CD4-positive, alpha-beta T cell (primary cell): ENCODE results near the gene BABAM2. TPM values are rescaled to one million over a fixed set of nuclear protein-coding genes. Genes with fewer than 3 reads are reported as not detected.
A peak's percentile ranks its signal among the peaks of the same experiment; 100 is the strongest.
"Not testable (repeated sequence)": the region's sequence is repeated elsewhere in the genome, so short reads cannot be mapped to it uniquely, and the experiment has no call there.

ENCODE experiments used
- ATAC-seq: fragments of 200-7000 bp; cut with Tn5 transposase; one replicate; pipeline ENCODE4 v1.10.0; 2022; ENCODE audit warnings: mild to moderate bottlenecking; ENCODE audit not compliant: poor library complexity
- CTCF ChIA-PET: fragments of 350-600 bp; sonication (Branson Sonifier 250); formaldehyde crosslinking; loops from one replicate; lab custom pipeline; 2021; ENCODE audit warnings: antibody characterized with exemption, inconsistent platforms; lab: Charles Lee
- POLR2A ChIA-PET: fragments of 350-600 bp; sonication (Branson Sonifier 250); formaldehyde crosslinking; loops from one replicate; lab custom pipeline; 2021; ENCODE audit warnings: antibody characterized with exemption, inconsistent platforms; lab: Charles Lee
- DNase-seq, 14 experiments: peaks; one replicate each; pipeline ENCODE4 v3.0.0-alpha.2; 2013 to 2020; ENCODE audit warnings: mixed read lengths in 2 of 14
- H3K27ac ChIP-seq, 2 donors: one replicate each; pipeline versions ENCODE4 v1.5.1 to v1.7.0; 2013; ENCODE audit warnings: low read length in 2 of 2, low read depth in 1 of 2, mild to moderate bottlenecking in 1 of 2
- H3K27me3 ChIP-seq, 2 experiments: 1 replicate in 1 of 2; 2 replicates in 1 of 2; pipeline versions ENCODE4 v1.6.1 to v1.7.0; 2013; ENCODE audit warnings: low read length in 2 of 2, control low read depth in 1 of 2, mild to moderate bottlenecking in 1 of 2, moderate library complexity in 1 of 2; ENCODE audit not compliant: insufficient read depth in 2 of 2, control insufficient read depth in 1 of 2
- H3K36me3 ChIP-seq: one replicate; pipeline ENCODE4 v1.6.1; 2013; ENCODE audit warnings: low read length, control low read depth; ENCODE audit not compliant: insufficient read depth
- H3K4me1 ChIP-seq: one replicate; pipeline ENCODE4 v1.6.1; 2013; ENCODE audit warnings: low read length, control low read depth; ENCODE audit not compliant: insufficient read depth
- H3K4me3 ChIP-seq: one replicate; pipeline ENCODE4 v1.5.1; 2013; ENCODE audit warnings: mild to moderate bottlenecking, low read length, moderate library complexity
- H3K9me3 ChIP-seq, 2 experiments: 1 replicate in 1 of 2; 2 replicates in 1 of 2; pipeline versions ENCODE4 v1.6.1 to v1.7.0; 2013; ENCODE audit warnings: low read length in 2 of 2, mild to moderate bottlenecking in 2 of 2, control low read depth in 1 of 2, moderate library complexity in 1 of 2; ENCODE audit not compliant: control insufficient read depth in 1 of 2, insufficient read depth in 1 of 2
- H3K27ac Mint-ChIP-seq: one replicate; pipeline ENCODE4 v1.8.0; 2020; ENCODE audit warnings: mixed read lengths
- H3K27me3 Mint-ChIP-seq: one replicate; pipeline ENCODE4 v1.8.0; 2021; ENCODE audit warnings: mixed read lengths
- H3K36me3 Mint-ChIP-seq: one replicate; pipeline ENCODE4 v1.8.0; 2021; ENCODE audit warnings: low read depth, mixed read lengths
- H3K4me1 Mint-ChIP-seq: one replicate; pipeline ENCODE4 v1.8.0; 2021; ENCODE audit warnings: low read depth, mixed read lengths
- H3K4me3 Mint-ChIP-seq: one replicate; pipeline ENCODE4 v1.8.0; 2020; ENCODE audit warnings: mild to moderate bottlenecking, mixed read lengths
- H3K9me3 Mint-ChIP-seq: one replicate; pipeline ENCODE4 v1.8.0; 2020; ENCODE audit warnings: mixed read lengths
- CTCF ChIP-seq: fragments of 200-600 bp; IDR thresholded peaks from one replicate; pipeline ENCODE4 v1.8.0; 2022; ENCODE audit warnings: antibody characterized with exemption, mild to moderate bottlenecking
- intact Hi-C, 2 experiments: fragments of 100-400 bp; cut with DNase I in 1 of 2; cut with micrococcal nuclease in 1 of 2; formaldehyde crosslinking; loops; one replicate each; pipeline versions ENCODE4 v1.15.1 to v1.9.0; 2023 to 2025; cut with DNase I, micrococcal nuclease
- total RNA-seq, 174 experiments: library from RNA in 2 of 174; stranded (reverse) in 2 of 174; gene quantifications; one replicate each; pipeline ENCODE4 v1.2.3 and lab custom pipeline; 2021 to 2026

The BABAM2 gene
- total RNA-seq, 2 experiments from 2014 or later: 29.2 to 32.8 TPM

GRCh38 chr2:27967076-27967475, 76.5 kb downstream of the BABAM2 start:
- ChIA-PET CTCF (no interaction called here), POLR2A (interaction anchor here (1.2 kb wide), 1 partner anchor 15 kb away, joined by 4 read pairs; no protein-coding TSS in a partner anchor)
- intact Hi-C loops: loop anchor here in 1 of 2 experiments (5.0 kb wide), 1 partner anchor 75 kb away; the partner anchor contains the start of genes BABAM2 and RBKS
- ATAC-seq (no peak), DNase-seq (no peak)
- peaks cover 6 to 9% of the 10 kb centered on the region in 2 experiments for H3K9me3 ChIP-seq
- no peak overlapping the region for H3K4me3 Mint-ChIP-seq
- H3K4me3 ChIP-seq: no peak overlapping the region
- H3K27ac Mint-ChIP-seq: peak overlapping the region; percentile 65
- no peaks in the 10 kb centered on the region for H3K27me3 Mint-ChIP-seq
- no peaks in the 10 kb centered on the region for H3K36me3 ChIP-seq
- H3K36me3 Mint-ChIP-seq: peaks cover 37% of the 10 kb centered on the region
- TF ChIP-seq CTCF: no peak
- no peaks in the 10 kb centered on the region for H3K27me3 ChIP-seq
- no peak overlapping the region for H3K27ac ChIP-seq
- H3K4me1 ChIP-seq: peaks cover 5% of the 10 kb centered on the region
- H3K4me1 Mint-ChIP-seq: peaks cover 46% of the 10 kb centered on the region
- peaks cover 14% of the 10 kb centered on the region for H3K9me3 Mint-ChIP-seq

- H3K36me3 ChIP-seq, CTCF ChIA-PET, H3K27me3 Mint-ChIP-seq, H3K4me3 ChIP-seq, H3K27ac ChIP-seq, POLR2A ChIA-PET, DNase-seq, H3K4me3 Mint-ChIP-seq, H3K9me3 ChIP-seq, ATAC-seq, H3K27ac Mint-ChIP-seq, H3K4me1 ChIP-seq, H3K27me3 ChIP-seq: not testable (repeated sequence)
- peaks cover 14% of the 10 kb centered on the region for H3K9me3 Mint-ChIP-seq
- peaks cover 46% of the 10 kb centered on the region for H3K4me1 Mint-ChIP-seq
- intact Hi-C loops: loop anchor here in 1 of 2 experiments (5.0 kb wide), 1 partner anchor 76 kb away; the partner anchor contains the start of genes BABAM2 and RBKS
- peaks cover 37% of the 10 kb centered on the region for H3K36me3 Mint-ChIP-seq
These were observed 77.5 kb downstream of the BABAM2 start for GRCh38 chr2:27968045-27968444.

GRCh38 chr2:27968957-27969356, 78.4 kb downstream of the BABAM2 start:
- intact Hi-C loops: loop anchor here in 1 of 2 experiments (5.0 kb wide), 1 partner anchor 77 kb away; the partner anchor contains the start of genes BABAM2 and RBKS

GRCh38 chr2:27972311-27972710, 81.8 kb downstream of the BABAM2 start:
- ATAC-seq: no peak
- Histone ChIP-seq H3K9me3 (peaks cover 6 to 9% of the 10 kb centered on the region in 2 experiments), H3K4me1 (no peaks in the 10 kb centered on the region), H3K27me3 (no peaks in the 10 kb centered on the region), H3K27ac (no peak overlapping the region), H3K4me3 (no peak overlapping the region), H3K36me3 (no peaks in the 10 kb centered on the region)
- H3K36me3 Mint-ChIP-seq: peaks cover 28% of the 10 kb centered on the region
- no peaks in the 10 kb centered on the region for H3K27me3 Mint-ChIP-seq
- H3K4me3 Mint-ChIP-seq: no peak overlapping the region
- ChIA-PET POLR2A (no interaction called here), CTCF (interaction anchor here (1.2 to 1.3 kb wide), 2 partner anchors 14 to 49 kb away, joined by 3 read pairs; no protein-coding TSS in a partner anchor)
- no peak for TF ChIP-seq CTCF
- H3K9me3 Mint-ChIP-seq: peaks cover 9% of the 10 kb centered on the region
- H3K27ac Mint-ChIP-seq: no peak overlapping the region
- no peak for DNase-seq
- peaks cover 17% of the 10 kb centered on the region for H3K4me1 Mint-ChIP-seq
- intact Hi-C loops: no loop called here

More at GRCh38 chr2:27968957-27969356, 78.4 kb downstream of the BABAM2 start:
- H3K4me3 Mint-ChIP-seq, H3K27ac Mint-ChIP-seq, H3K9me3 ChIP-seq, H3K27me3 Mint-ChIP-seq, H3K36me3 ChIP-seq, H3K4me3 ChIP-seq, DNase-seq, H3K4me1 ChIP-seq, POLR2A ChIA-PET, H3K27ac ChIP-seq, ATAC-seq, CTCF ChIA-PET, H3K27me3 ChIP-seq: not testable (repeated sequence)
- Mint-ChIP-seq H3K4me1 (peaks cover 46% of the 10 kb centered on the region), H3K9me3 (peaks cover 14% of the 10 kb centered on the region), H3K36me3 (peaks cover 37% of the 10 kb centered on the region)
